Stimulated activated naive CD8-positive, alpha-beta T cell treated with anti-CD3 and anti-CD28 coated beads, Interleukin-15, Interleukin-2, amounts not matched to agents 100 ng/mL and 50 ng/mL, for 24 hours (primary cell): ENCODE results near the gene MEAK7.

Experiments used
- H3K27ac Mint-ChIP-seq: one replicate; pipeline ENCODE4 v1.8.0; 2021; ENCODE audit warnings: mild to moderate bottlenecking, mixed read lengths
- H3K27me3 Mint-ChIP-seq: one replicate; pipeline ENCODE4 v1.8.0; 2021; ENCODE audit warnings: mixed read lengths
- H3K36me3 Mint-ChIP-seq: one replicate; pipeline ENCODE4 v1.8.0; 2021; ENCODE audit warnings: low read depth, mixed read lengths
- H3K4me1 Mint-ChIP-seq: one replicate; pipeline ENCODE4 v1.8.0; 2021; ENCODE audit warnings: low read depth, mixed read lengths
- H3K4me3 Mint-ChIP-seq: one replicate; pipeline ENCODE4 v1.8.0; 2021; ENCODE audit warnings: mild to moderate bottlenecking, mixed read lengths
- H3K9me3 Mint-ChIP-seq: one replicate; pipeline ENCODE4 v1.8.0; 2021; ENCODE audit warnings: mixed read lengths

The MEAK7 gene

GRCh38 chr16:84540194-84540593 lies 35.7 kb upstream of the MEAK7 start:
- Mint-ChIP-seq H3K36me3 (no peaks in the 10 kb centered on the region), H3K27me3 (no peaks in the 10 kb centered on the region), H3K9me3 (no peaks in the 10 kb centered on the region), H3K4me3 (no peak overlapping the region), H3K27ac (no peak overlapping the region), H3K4me1 (peaks cover 21% of the 10 kb centered on the region)

- Mint-ChIP-seq H3K27ac (no peak overlapping the region), H3K36me3 (no peaks in the 10 kb centered on the region), H3K4me3 (no peak overlapping the region), H3K27me3 (no peaks in the 10 kb centered on the region), H3K9me3 (no peaks in the 10 kb centered on the region), H3K4me1 (peaks cover 2% of the 10 kb centered on the region)
Observed at GRCh38 chr16:84538222-84538840, 33.9 kb upstream of the MEAK7 start.

GRCh38 chr16:84537491-84538151 lies 33.2 kb upstream of the MEAK7 start:
- Mint-ChIP-seq H3K27me3 (no peaks in the 10 kb centered on the region), H3K9me3 (no peaks in the 10 kb centered on the region), H3K36me3 (no peaks in the 10 kb centered on the region), H3K27ac (no peak overlapping the region), H3K4me1 (no peaks in the 10 kb centered on the region), H3K4me3 (no peak overlapping the region)

- H3K4me3 Mint-ChIP-seq, result no peak overlapping the region
- no peaks in the 10 kb centered on the region for H3K27me3 Mint-ChIP-seq
- H3K9me3 Mint-ChIP-seq, result no peaks in the 10 kb centered on the region
- no peak overlapping the region for H3K27ac Mint-ChIP-seq
- H3K4me1 Mint-ChIP-seq, result no peaks in the 10 kb centered on the region
- H3K36me3 Mint-ChIP-seq, result no peaks in the 10 kb centered on the region
Observed at GRCh38 chr16:84535851-84536250, 31.4 kb upstream of the MEAK7 start.

- Mint-ChIP-seq H3K4me3 (no peak overlapping the region), H3K36me3 (no peaks in the 10 kb centered on the region), H3K27ac (no peak overlapping the region), H3K9me3 (no peaks in the 10 kb centered on the region), H3K4me1 (no peaks in the 10 kb centered on the region), H3K27me3 (no peaks in the 10 kb centered on the region)
Observed at GRCh38 chr16:84535408-84535807, 30.9 kb upstream of the MEAK7 start.

- H3K4me1 Mint-ChIP-seq, result no peaks in the 10 kb centered on the region
- no peak overlapping the region for H3K4me3 Mint-ChIP-seq
- H3K27me3 Mint-ChIP-seq, result no peaks in the 10 kb centered on the region
- H3K36me3 Mint-ChIP-seq, result no peaks in the 10 kb centered on the region
- no peaks in the 10 kb centered on the region for H3K9me3 Mint-ChIP-seq
- H3K27ac Mint-ChIP-seq, result no peak overlapping the region
Observed at GRCh38 chr16:84534815-84535214, 30.4 kb upstream of the MEAK7 start.

- peaks cover 5% of the 10 kb centered on the region for H3K9me3 Mint-ChIP-seq
- no peaks in the 10 kb centered on the region for H3K4me1 Mint-ChIP-seq
- no peak overlapping the region for H3K27ac Mint-ChIP-seq
- H3K36me3 Mint-ChIP-seq, result no peaks in the 10 kb centered on the region
- H3K4me3 Mint-ChIP-seq, result no peak overlapping the region
- no peaks in the 10 kb centered on the region for H3K27me3 Mint-ChIP-seq
Observed at GRCh38 chr16:84532855-84533486, 28.5 kb upstream of the MEAK7 start.

GRCh38 chr16:84532291-84532724 lies 27.8 kb upstream of the MEAK7 start:
- Mint-ChIP-seq H3K36me3 (no peaks in the 10 kb centered on the region), H3K9me3 (peaks cover 5% of the 10 kb centered on the region), H3K4me3 (no peak overlapping the region), H3K27me3 (no peaks in the 10 kb centered on the region), H3K27ac (no peak overlapping the region), H3K4me1 (peaks cover under 1% of the 10 kb centered on the region)

- Mint-ChIP-seq H3K4me3 (no peak overlapping the region), H3K27ac (no peak overlapping the region), H3K27me3 (no peaks in the 10 kb centered on the region), H3K9me3 (peaks cover 5% of the 10 kb centered on the region), H3K4me1 (peaks cover 3% of the 10 kb centered on the region), H3K36me3 (no peaks in the 10 kb centered on the region)
Observed at GRCh38 chr16:84531671-84532111, 27.2 kb upstream of the MEAK7 start.

- no peaks in the 10 kb centered on the region for H3K36me3 Mint-ChIP-seq
- H3K4me3 Mint-ChIP-seq, result no peak overlapping the region
- no peak overlapping the region for H3K27ac Mint-ChIP-seq
- peaks cover 5% of the 10 kb centered on the region for H3K9me3 Mint-ChIP-seq
- H3K4me1 Mint-ChIP-seq, result peaks cover 3% of the 10 kb centered on the region
- no peaks in the 10 kb centered on the region for H3K27me3 Mint-ChIP-seq
Observed at GRCh38 chr16:84530590-84530989, 26.1 kb upstream of the MEAK7 start.

GRCh38 chr16:84529607-84530006 lies 25.1 kb upstream of the MEAK7 start:
- Mint-ChIP-seq H3K4me3 (no peak overlapping the region), H3K4me1 (peaks cover 3% of the 10 kb centered on the region), H3K36me3 (no peaks in the 10 kb centered on the region), H3K27ac (no peak overlapping the region), H3K9me3 (peaks cover 5% of the 10 kb centered on the region), H3K27me3 (no peaks in the 10 kb centered on the region)

GRCh38 chr16:84528322-84528721 lies 23.9 kb upstream of the MEAK7 start:
- no peaks in the 10 kb centered on the region for H3K36me3 Mint-ChIP-seq
- H3K4me1 Mint-ChIP-seq, result peaks cover 3% of the 10 kb centered on the region
- peaks cover 5% of the 10 kb centered on the region for H3K9me3 Mint-ChIP-seq
- H3K27me3 Mint-ChIP-seq, result no peaks in the 10 kb centered on the region
- no peak overlapping the region for H3K27ac Mint-ChIP-seq
- H3K4me3 Mint-ChIP-seq, result no peak overlapping the region

GRCh38 chr16:84527532-84528269 lies 23.2 kb upstream of the MEAK7 start:
- Mint-ChIP-seq H3K36me3 (no peaks in the 10 kb centered on the region), H3K27me3 (no peaks in the 10 kb centered on the region), H3K4me3 (no peak overlapping the region), H3K9me3 (peaks cover 5% of the 10 kb centered on the region), H3K4me1 (peaks cover 3% of the 10 kb centered on the region), H3K27ac (no peak overlapping the region)

GRCh38 chr16:84526794-84527531 lies 22.5 kb upstream of the MEAK7 start:
- Mint-ChIP-seq H3K27ac (no peak overlapping the region), H3K27me3 (no peaks in the 10 kb centered on the region), H3K4me3 (no peak overlapping the region), H3K4me1 (peaks cover 3% of the 10 kb centered on the region), H3K9me3 (peaks cover 5% of the 10 kb centered on the region), H3K36me3 (no peaks in the 10 kb centered on the region)
